HG03571 (cell line): Measurements from ENCODE around the gene CDH23.
"Not testable (repeated sequence)": the region's sequence is repeated elsewhere in the genome, so short reads cannot be mapped to it uniquely, and the experiment has no call there.

ENCODE experiments used
- ATAC-seq: cut with Tn5 transposase; IDR thresholded peaks from one replicate; pipeline ENCODE4 v1.9.1; 2021; ENCODE audit not compliant: unreplicated experiment

CDH23 gene

DNA sequence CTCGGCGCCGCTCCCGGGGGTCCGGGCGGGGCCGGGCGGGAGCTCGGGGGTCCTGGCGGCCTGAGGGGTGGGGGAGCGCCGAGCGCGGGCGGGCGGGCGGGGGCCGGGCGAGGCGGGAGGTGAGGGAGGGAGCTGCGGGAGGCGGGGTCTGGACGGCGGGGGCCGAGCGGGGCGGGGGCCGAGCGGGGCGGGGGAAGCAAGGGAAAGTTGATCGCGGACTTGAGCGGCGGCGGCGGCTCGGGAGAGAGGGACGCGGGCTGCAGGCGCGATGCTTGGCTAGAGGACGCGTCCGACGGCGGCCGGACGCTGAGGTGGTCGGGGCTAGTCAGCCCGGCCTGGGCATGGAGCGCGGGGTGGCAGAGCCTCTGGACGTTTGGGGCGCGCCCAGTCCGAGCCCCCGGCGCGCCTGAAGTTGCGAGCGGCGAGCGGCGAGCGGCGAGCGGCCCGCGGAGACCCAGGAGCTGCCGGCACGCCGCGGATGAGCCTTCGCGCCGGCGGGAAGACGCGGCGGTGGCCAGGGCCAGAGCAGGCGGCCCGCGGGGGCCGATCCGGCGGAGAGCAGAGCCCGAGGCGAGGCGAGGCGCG is at the start of gene CDH23:
Gene CDH23, plus strand, starts transcription at position 210 of the 585 bp plus-strand sequence. CDS start 42,912 bp downstream, outside the sequence.
- no peak for ATAC-seq

GRCh38 chr10:71347587-71348395 is 48.9 kb upstream of the CDH23 start:
- ATAC-seq = no peak

DNA sequence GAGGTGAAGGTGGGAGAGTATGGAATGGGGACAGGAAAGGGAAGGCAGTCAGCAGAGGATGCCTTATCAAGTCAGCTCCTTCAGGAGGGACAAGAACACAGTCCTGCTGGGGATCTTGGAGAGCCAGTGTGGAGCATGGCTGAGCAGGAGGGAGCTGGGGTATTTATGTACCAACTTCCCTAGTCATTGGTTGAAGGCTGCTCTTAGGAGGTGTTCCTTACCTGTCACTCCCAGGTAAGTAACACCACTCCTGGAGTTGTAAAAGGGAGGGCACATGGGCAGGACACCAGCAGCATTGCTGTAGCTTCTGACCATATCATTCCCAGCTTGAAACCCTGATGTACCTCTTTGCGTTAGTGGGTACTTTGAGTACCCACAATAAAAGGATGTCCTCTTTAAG is 47.9 kb upstream of the CDH23 start:
- ATAC-seq = no peak

DNA sequence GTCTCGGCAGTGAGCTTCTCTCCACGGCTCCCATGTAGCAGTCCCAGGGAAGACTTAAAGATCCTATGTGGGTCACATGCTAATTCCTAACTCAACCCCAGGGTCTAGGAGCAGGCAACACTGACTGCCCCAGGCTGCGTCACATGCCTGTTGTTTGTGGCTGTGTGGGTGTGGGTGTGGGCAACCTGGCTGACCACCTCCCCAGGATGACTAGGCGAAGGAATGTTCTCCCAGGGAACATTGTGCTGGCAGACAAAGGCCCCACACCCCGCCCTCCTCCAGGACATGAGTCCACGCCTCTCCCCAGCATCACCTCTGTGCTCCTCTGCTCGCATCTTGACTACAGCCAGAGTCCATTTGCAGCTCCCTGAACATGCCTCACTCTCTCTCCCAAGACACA is 47.3 kb upstream of the CDH23 start:
- ATAC-seq = no peak

DNA sequence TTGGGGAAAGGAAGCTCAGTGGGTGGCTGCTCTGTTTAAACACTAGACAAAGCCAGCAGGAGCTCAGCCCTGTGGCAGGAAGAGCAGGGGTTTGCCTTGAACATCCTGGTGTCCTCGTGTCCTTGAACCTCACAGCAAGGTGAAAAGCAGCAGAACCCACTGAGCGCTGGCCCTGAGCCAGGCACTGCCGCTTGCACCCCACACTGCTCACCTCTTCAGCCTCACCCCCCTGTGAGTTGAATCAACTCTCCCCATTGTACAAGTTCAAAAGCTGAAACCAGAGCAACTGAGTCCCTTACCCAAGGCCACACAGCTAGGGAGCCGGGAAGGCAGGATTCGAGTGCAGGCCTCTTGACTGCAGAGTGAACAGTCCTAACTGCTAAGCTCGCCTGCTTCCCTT is 45.6 kb upstream of the CDH23 start:
- no peak for ATAC-seq

DNA sequence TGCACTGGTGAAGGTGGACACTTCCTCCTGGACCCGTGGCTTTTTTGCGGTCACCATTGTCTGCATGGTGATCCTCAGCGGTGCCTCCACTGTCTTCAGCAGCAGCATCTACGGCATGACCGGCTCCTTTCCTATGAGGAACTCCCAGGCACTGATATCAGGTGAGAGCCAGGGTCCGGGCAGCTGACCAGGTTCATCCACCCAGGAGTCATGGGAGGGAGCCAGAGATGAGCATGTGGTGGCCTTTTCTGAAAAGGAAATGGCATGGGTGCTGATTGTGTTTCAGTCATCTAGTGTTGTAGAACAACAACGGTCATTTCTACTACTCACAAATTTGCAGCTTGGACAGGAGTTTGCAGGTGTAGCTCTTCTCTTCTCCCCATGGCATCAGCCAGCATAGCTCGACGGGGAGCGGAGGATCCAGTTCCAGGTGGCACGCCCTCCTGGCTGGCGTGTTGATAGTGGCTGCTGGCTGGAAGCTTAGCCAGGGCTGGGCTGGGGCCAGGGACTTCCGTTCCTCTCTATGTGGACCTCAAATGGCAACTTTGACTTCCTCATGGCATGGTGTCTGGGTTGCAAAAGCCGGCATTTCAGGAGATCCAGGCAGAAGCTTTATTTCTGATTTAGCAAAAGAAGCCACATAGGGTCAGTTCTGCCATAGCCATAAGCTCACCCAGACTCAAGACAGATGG is 44.9 kb upstream of the CDH23 start:
- ATAC-seq = no peak

- no peak for ATAC-seq
Measured at GRCh38 chr10:71353639-71354038, 43.1 kb upstream of the CDH23 start.

DNA sequence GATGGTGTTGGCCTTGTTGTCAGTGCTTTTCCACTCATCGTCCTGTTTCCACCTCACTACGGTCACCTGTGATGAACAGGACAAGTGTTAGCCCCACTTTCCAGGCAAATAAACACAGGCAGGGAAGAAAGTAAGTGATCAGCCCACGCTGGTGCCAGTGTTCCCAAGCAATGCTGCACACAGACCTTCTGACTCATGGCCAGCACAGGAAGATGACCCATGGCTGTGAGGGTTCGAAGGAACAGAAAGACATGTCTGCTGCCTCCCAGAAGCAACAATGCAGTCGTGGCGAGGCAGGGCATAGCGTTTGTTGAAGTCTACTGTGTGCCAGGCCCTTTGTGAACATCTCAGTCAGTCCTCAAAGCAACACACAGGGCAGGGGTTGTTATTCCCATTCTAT is 41.9 kb upstream of the CDH23 start:
- no peak for ATAC-seq

GRCh38 chr10:71355886-71356285 is 40.8 kb upstream of the CDH23 start:
- ATAC-seq = no peak

GRCh38 chr10:71357792-71358265 is 38.9 kb upstream of the CDH23 start:
- ATAC-seq = no peak

- ATAC-seq = no peak
Measured at GRCh38 chr10:71358277-71358676, 38.4 kb upstream of the CDH23 start.

DNA sequence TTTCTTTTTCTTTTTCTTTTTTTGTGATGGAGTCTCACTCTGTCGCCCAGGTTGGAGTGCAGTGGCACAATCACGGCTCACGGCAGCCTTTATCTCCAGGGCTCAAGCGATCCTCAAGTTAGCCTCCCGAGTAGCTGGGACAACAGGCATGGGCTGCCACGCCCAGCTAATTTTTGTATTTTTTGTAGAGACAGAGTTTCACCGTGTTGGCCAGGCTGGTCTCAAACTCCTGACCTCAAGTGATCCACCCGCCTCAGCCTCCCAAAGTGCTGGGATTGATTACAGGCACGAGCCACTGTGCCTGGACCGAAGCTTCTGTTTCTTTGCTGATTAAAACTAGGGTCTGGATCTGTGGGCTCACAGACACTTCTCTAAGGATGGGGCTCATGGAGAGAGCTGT is 37.8 kb upstream of the CDH23 start:
- not testable (repeated sequence) for ATAC-seq

GRCh38 chr10:71359364-71360046 is 37.2 kb upstream of the CDH23 start:
- ATAC-seq = no peak

DNA sequence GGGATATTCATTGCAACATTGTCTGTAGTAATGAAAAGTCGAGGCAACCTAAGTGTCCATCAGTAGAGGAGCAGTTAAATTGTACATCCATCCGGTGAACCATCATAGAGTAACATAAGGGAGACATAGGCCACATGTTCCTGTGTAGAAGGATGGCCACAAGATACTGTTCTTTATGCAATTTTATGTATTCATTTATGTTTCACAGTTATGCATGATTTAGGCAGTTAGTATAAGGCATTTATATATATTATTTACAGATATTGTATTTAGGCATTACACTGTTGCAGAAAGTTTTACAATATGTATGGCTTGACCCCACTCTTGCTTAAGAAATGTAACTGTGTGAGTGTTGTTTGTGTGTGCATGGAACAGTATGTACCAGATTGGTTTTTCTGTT is 36.0 kb upstream of the CDH23 start:
- ATAC-seq = no peak

DNA sequence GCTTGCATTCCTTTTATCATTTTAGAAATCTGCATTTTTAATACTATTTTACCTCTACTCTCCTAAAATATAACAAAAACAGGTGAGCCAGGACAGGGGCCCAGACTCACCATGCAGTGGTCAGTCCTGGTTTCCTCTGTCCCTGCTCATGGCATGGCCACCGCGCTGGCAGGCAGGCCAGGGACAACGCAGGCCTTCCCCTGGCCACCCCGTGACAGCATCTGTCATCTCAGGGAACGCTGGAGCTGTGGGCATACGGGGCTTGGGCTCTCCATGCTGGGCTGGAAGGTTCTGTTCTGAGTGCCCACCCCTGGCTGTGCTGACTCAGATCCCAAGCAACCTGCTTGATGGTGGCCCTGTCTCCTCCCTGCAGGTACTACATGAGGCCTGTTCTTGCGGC is 35.1 kb upstream of the CDH23 start:
- ATAC-seq = no peak

DNA sequence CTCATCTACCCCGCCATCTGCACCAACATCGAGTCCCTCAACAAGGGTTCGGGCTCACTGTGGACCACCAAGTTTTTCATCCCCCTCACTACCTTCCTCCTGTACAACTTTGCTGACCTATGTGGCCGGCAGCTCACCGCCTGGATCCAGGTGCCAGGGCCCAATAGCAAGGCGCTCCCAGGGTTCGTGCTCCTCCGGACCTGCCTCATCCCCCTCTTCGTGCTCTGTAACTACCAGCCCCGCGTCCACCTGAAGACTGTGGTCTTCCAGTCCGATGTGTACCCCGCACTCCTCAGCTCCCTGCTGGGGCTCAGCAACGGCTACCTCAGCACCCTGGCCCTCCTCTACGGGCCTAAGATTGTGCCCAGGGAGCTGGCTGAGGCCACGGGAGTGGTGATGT is 34.6 kb upstream of the CDH23 start:
- no peak for ATAC-seq

GRCh38 chr10:71363936-71364335 is 32.8 kb upstream of the CDH23 start:
- ATAC-seq = no peak

DNA sequence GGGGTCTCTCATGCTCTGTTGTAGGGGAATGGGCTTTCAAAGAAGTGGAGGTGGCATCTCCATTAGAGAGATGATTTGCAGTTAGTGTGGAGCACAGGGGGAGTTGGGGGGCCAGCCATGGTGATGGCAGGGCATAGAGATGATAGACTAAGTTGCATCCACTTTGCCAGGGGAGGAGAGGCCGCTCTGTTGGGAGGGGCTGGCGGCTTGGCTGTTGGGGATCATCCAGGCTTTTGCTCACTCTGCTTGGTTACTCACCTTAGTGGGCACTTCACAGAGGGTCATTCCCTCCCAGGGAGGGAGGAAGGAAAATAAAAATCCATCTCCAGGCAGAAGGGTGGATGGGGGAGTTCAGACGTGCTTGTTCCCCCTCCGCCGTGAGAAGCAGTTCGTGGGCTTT is 31.4 kb upstream of the CDH23 start:
- ATAC-seq = no peak

GRCh38 chr10:71366690-71367089 is 30.0 kb upstream of the CDH23 start:
- no peak for ATAC-seq

DNA sequence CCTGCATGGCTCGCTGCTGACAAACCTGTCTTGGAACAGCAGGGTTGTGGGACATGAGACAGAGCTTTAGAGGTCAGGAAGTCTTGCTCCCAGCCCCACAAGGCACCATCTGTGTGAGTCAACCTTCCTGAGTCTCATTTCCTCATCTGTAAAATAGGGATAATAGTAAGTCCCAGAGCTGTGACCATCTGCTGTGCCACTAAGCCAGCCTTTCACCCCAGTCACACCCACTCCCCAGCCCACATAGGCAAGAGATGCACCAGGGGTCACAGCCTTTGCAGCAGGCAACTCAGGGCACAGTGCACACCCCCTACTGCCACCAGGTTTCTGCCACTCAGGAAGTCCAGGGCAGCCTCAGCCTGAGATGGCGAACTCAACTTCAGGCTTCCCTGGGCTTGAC is 29.4 kb upstream of the CDH23 start:
- no peak for ATAC-seq

- ATAC-seq = no peak
Measured at GRCh38 chr10:71368176-71368575, 28.5 kb upstream of the CDH23 start.
